ENCODE results near the gene TMEM132C. TPM values are rescaled to one million over a fixed set of nuclear protein-coding genes. Genes with fewer than 3 reads are reported as not detected.

TMEM132C gene
- not detected in 2 replicates for total RNA-seq

GRCh38 chr12:128267131-128267622 lies at the start of gene TMEM132C:
TMEM132C (plus strand) TSS chr12:128267170; CDS start chr12:128267403, 233 bp downstream.

